HUES64 (cell line): ENCODE data around the gene MYBBP1A.

Experiments
- H3K27ac ChIP-seq: 2 replicates; pipeline ENCODE4 v1.7.0; 2013; ENCODE audit warnings: low read depth, low read length, inconsistent platforms
- H3K27me3 ChIP-seq: 2 replicates; pipeline ENCODE4 v1.6.1; 2013; ENCODE audit warnings: mild to moderate bottlenecking, low read length; ENCODE audit not compliant: insufficient read depth
- H3K36me3 ChIP-seq: 2 replicates; pipeline ENCODE4 v1.6.1; 2013; ENCODE audit warnings: mild to moderate bottlenecking, low read length; ENCODE audit not compliant: insufficient read depth
- H3K4me1 ChIP-seq: 2 replicates; pipeline ENCODE4 v1.6.1; 2013; ENCODE audit warnings: mild to moderate bottlenecking, low read length, moderate library complexity; ENCODE audit not compliant: insufficient read depth
- H3K4me3 ChIP-seq: 2 replicates; pipeline ENCODE4 v1.5.1; 2013; ENCODE audit warnings: mild to moderate bottlenecking, low read length, moderate library complexity
- H3K9ac ChIP-seq: 2 replicates; pipeline ENCODE4 v1.6.1; 2013; ENCODE audit warnings: mild to moderate bottlenecking, low read depth, low read length
- H3K9me3 ChIP-seq: 2 replicates; pipeline ENCODE4 v1.6.1; 2013; ENCODE audit warnings: low read depth, low read length; ENCODE audit not compliant: insufficient read depth
- WGBS: fragments of 150-250, 120-280 bp; methylation state at CpG from one replicate; pipeline ENCODE4 v1.1.7; 2013; ENCODE audit warnings: missing lambda C conversion rate; 5-methylcytosine and 5-hydroxymethylcytosine counted together

The MYBBP1A gene

GRCh38 chr17:4490637-4491061, 64.5 kb downstream of the MYBBP1A start:
- no peak overlapping the region for H3K27ac ChIP-seq
- H3K4me1 ChIP-seq, result no peaks in the 10 kb centered on the region
- no peaks in the 10 kb centered on the region for H3K9me3 ChIP-seq
- no peak overlapping the region for H3K4me3 ChIP-seq
- 79% methylated on average over 5 of the region's 7 CpGs for WGBS
- H3K9ac ChIP-seq, result no peak overlapping the region
- no peaks in the 10 kb centered on the region for H3K36me3 ChIP-seq
- no peaks in the 10 kb centered on the region for H3K27me3 ChIP-seq

DNA sequence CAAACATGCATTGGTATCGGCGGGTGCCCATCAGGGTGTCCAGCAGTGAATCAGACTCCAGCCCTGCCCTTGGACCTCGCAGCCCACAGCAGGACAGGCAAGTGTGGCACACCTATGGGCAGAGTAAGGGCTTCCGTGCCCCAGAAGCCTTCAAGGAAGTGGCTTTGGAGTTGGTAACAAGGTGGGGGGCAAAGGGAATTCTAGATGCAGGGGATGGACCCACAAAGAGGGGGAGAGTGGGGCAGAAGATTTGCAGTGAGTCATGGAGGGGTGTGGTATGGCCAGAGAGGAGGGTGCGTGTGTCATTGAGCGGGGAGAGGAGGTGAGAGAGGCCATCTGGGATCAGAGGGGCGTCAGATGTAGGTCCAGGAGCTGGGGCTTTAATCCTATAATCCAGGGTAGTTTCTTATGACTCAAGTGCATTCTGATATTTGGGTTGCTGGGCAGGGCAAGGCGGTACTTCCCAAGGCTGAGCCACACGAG, 65.0 kb downstream of the MYBBP1A start:
- no peaks in the 10 kb centered on the region for H3K4me1 ChIP-seq
- no peaks in the 10 kb centered on the region for H3K36me3 ChIP-seq
- WGBS, result 86% methylated on average over 9 of the region's 9 CpGs
- H3K4me3 ChIP-seq, result no peak overlapping the region
- no peaks in the 10 kb centered on the region for H3K27me3 ChIP-seq
- no peak overlapping the region for H3K9ac ChIP-seq
- no peak overlapping the region for H3K27ac ChIP-seq
- no peaks in the 10 kb centered on the region for H3K9me3 ChIP-seq

GRCh38 chr17:4488989-4489595, 66.1 kb downstream of the MYBBP1A start:
- H3K9me3 ChIP-seq, result no peaks in the 10 kb centered on the region
- H3K4me3 ChIP-seq, result no peak overlapping the region
- no peaks in the 10 kb centered on the region for H3K4me1 ChIP-seq
- no peaks in the 10 kb centered on the region for H3K27me3 ChIP-seq
- 95% methylated on average over 15 of the region's 15 CpGs for WGBS
- H3K27ac ChIP-seq, result no peak overlapping the region
- H3K36me3 ChIP-seq, result no peaks in the 10 kb centered on the region
- no peak overlapping the region for H3K9ac ChIP-seq
